GM18507 (cell line): ENCODE results near the gene FBXL2.

Source experiments
- DNase-seq: peaks from one replicate; pipeline ENCODE4 v3.0.0; 2011; ENCODE audit warnings: low read depth; ENCODE audit not compliant: insufficient read length; ENCODE audit errors: extremely low spot score
- FAIRE-seq: peaks from 2 replicates; lab custom pipeline; 2011; peaks lifted over from hg19 to GRCh38; lab: Jason Lieb, UNC

Gene FBXL2

GRCh38 chr3:33277193-33277882, at the start of gene FBXL2:
TSS of gene FBXL2 (plus strand) at chr3:33277442. CDS start at chr3:33277513, 71 bp downstream.
- DNase-seq (peak; percentile 22), FAIRE-seq (no peak)

- FAIRE-seq: no peak
- DNase-seq: no peak
These were observed 48.2 kb upstream of the FBXL2 start for GRCh38 chr3:33229066-33229465.

DNA sequence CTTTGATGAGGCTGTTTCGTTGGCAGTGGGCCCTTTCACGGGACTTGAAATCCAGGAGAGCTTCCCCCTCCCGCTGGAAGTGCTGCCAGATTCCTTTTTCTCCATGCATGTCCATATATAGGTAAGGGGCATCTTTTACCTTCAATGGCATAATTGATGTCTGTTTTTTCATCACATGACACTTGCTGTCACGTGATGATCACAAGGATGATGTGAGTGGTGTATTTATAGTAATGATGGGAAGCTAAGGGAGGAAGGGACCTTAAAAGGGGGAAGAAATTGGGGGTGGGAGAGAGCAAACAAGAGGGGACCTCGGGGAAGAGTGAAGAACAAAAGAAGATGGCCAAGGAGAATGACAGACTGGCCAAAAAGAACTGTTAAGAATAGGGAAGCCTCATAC, 47.3 kb upstream of the FBXL2 start:
- FAIRE-seq (no peak), DNase-seq (no peak)

DNA sequence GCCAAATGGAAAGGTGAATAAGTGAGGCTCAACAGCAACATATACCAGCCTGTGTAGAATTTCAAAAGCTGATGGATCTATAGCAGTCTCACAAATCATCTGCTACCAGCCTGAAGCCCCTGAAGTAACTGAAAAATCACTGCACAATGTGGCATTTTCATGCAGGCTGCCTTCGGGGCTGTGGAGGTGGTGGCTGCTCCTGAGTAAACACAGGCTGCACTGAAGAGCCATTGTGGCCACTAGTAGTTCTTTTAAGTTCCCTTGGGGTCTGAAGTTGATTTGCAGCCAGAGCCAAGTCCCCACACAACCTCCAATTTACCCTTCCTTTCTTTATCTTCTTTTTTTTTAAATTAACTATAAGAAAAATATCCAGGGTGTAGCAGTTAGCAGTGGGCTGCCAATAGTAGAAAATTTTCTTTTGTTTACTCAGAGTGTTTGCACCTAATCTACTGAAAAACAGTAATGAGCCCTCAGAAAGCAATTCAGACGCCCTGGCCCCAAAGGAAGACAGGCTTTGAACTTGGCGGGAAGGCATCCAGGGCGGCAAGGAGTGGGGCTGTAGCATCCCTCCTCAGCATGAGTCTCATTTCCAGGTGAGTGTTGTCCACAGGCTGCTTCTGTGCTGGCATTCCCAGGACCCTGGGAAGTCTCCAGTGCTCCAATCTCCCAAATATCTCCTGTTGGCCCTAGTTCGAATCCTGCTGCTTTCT, 45.3 kb upstream of the FBXL2 start:
- DNase-seq (no peak), FAIRE-seq (no peak)

DNA sequence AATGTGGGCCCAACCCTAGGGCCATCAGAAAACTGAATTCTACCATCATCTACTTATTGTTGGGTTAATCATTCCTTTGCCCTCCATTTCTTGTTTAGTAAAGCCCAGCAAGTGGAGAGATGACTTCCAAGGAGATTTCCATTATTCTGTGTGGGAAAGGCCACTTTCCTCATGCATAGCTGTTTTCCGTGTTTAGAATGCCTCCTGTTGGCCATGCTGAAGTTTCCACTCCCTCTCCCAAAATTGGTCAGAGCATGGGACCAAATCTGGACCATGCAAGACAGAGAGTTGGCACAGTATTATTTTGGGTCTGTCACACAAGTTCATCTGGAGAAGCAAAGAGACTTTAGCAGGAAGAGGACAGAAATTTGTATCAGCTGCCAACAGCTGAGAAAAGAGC, 43.4 kb upstream of the FBXL2 start:
- FAIRE-seq (no peak), DNase-seq (no peak)

- no peak for FAIRE-seq
- no peak for DNase-seq
These were observed 41.2 kb upstream of the FBXL2 start for GRCh38 chr3:33236005-33236404.

GRCh38 chr3:33237439-33237838, 39.8 kb upstream of the FBXL2 start:
- FAIRE-seq: peak; percentile 46

DNA sequence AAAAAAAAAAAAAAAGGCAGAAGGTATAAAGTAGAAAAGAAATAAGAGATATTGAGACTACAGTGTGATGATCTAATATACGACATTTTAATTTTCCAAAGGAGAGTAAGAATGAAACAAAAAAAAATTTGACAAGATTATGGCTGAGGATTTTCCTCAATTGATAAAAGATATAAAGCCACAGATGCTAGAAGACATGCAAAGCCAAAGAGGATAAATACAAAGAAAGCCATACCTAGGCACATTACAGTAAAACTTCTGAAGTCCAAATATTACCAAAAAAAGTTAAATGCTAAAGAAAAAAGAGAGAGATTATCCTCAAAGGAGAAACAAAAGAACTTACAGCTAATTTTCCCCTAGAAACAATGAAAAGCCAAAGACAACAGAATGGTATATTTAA, 38.3 kb upstream of the FBXL2 start:
- DNase-seq (no peak), FAIRE-seq (no peak)

More at GRCh38 chr3:33237439-33237838, 39.8 kb upstream of the FBXL2 start:
- DNase-seq: no peak

GRCh38 chr3:33240261-33240660, 37.0 kb upstream of the FBXL2 start:
- no peak for FAIRE-seq
- DNase-seq: no peak

DNA sequence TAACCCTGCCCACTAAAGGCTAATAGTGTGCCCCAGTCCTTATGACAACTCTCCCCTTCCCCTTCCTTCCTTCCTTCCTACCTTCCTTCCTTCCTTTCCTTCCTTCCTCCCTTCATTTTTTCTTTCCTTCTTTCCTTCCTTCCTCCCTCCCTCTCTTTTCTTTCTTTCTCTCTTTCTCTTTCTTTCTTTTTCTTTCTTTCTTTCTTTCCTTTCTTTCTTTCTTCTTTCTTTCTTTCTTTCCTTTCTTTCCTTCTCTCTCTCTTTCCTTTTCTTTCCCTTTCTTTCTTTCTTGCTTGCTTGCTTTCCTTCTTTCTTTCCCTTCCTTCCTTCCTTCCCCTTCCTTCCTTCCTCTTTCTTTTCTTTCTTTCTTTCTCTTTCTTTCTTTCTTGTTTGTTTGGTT, 30.5 kb upstream of the FBXL2 start:
- FAIRE-seq (no peak), DNase-seq (no peak)

DNA sequence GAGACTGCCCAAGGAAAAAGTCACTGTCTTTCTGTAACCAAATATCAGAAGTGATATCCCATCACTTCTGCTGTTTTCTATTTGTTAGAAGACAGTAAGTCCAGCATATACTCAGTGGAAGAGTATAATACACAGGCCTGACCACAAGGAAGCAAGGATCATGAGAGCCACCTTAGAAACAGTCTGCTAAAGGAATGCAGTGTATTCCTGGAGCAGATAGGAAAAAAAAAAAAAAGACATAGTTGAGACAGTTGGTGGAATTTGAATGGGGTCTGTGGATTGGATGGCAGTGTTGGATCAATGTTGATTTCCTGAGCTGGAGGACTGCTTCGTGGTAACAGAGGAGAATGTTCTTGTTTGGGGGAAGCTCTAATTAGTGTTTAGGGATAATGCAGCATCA, 26.5 kb upstream of the FBXL2 start:
- FAIRE-seq (no peak), DNase-seq (no peak)

GRCh38 chr3:33256249-33256648, 21.0 kb upstream of the FBXL2 start:
- DNase-seq: no peak
- no peak for FAIRE-seq

GRCh38 chr3:33260104-33260503, 17.1 kb upstream of the FBXL2 start:
- FAIRE-seq (no peak), DNase-seq (no peak)

DNA sequence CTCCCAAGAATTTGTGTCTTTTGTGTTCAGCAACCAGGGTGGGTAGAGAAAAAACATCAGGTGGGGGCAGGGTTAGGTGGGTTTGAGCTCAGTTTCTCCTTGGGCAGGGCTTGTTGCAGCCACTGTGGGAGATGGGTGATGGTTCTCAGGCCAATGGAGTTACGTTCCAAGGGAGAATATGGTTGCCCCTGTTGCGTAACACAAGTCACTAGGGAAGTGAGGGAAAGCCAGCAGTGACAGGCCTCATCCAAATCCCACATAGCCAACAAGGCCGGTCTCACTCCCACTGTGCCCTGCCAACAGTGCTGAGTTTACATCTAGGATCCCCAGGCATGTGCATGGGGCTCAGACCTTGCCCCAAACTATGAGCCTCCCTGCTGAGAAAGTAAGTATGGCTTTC, 7.9 kb upstream of the FBXL2 start:
- DNase-seq (no peak), FAIRE-seq (no peak)

DNA sequence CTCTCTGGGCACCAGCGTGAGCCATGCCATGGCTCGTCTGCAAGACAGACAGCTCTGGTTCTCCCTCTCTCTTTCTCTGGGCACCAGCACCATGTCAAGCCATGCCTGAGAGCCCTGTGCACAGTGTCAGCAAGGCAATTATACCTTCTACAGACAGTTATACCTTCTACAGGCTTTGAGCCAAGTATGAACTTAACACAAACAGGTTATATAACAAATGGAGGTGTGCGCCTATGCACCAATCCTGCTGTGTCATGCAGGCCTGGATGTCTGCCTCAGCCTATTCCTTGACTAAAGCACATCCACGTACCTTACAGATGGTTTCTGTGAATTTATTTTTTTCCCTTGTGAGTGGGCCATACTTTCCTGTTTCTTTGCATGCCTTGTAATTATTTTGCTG, 5.9 kb upstream of the FBXL2 start:
- DNase-seq: no peak
- no peak for FAIRE-seq

- FAIRE-seq: no peak
- no peak for DNase-seq
These were observed 3.6 kb upstream of the FBXL2 start for GRCh38 chr3:33273628-33274027.

DNA sequence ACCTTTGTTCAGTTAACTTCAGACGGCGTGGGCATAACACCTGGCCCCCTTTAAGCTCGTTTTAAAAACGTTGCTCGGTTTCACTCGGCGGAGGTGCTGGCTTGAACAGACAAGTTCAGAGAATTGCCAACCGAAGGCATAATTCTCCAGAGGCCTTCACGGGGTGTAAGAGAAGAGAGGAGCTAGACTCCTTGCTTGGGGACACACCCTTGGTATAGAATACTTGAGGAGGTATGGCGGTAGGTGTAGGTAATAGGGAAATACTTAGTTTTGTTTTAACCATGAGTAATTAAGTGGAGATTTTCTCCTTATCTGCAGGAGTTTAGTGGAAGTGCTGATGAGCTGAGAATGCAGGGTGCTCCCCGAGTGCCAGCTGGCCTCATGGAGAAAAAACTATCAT, 921 bp downstream of the FBXL2 start:
- FAIRE-seq (no peak), DNase-seq (no peak)

GRCh38 chr3:33287672-33288282, 10.5 kb downstream of the FBXL2 start:
- FAIRE-seq: no peak
- DNase-seq: no peak

DNA sequence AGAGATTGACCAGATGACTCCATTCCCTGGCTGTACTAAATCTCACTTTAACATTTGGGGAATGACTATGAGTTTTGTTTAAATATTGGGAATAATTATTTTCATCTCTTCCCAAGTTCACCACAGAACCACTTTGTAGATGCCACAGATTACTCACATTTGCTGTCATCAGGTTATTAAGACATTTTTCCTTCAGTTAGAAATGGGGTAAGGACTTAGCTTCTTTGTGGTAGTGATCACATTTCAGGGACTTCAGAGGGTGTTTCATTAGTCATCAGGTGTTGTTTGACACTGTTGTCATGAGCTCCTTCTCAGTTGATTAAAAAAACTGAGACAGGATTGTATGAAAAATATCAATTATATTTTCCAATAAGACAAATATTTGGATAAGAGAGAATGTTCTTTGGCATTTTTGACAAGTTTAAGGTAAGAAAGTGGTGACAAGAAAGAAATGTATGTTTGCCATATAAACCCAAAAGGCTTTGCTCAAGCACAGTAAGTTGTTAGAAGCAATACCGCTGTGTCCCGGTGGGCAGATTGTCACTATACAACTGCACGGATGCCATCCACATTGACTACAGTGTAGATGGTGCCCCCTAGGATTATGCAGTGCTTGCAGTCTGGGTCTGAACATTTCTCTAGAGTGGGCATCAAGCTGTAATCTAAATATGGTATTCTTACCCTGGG, 22.3 kb downstream of the FBXL2 start:
- no peak for DNase-seq
- no peak for FAIRE-seq

GRCh38 chr3:33312361-33312760, 35.1 kb downstream of the FBXL2 start:
- no peak for DNase-seq
- FAIRE-seq: no peak
